CD4-positive, alpha-beta T cell treated with Interferon alpha-2 for 1 hour (primary cell): Measurements from ENCODE around the gene FADS1.

Experiments used
- DNase-seq, 2 donors: peaks; one replicate each; pipeline ENCODE4 v3.0.0-alpha.2; 2020 to 2022

Gene FADS1

GRCh38 chr11:61775606-61776554 lies 40.9 kb downstream of the FADS1 start:
- DNase-seq, result peak in 1 of 2 donors; percentile 35

GRCh38 chr11:61775106-61775505 lies 41.7 kb downstream of the FADS1 start:
- DNase-seq, result no peak

GRCh38 chr11:61774411-61774810 lies 42.4 kb downstream of the FADS1 start:
- no peak for DNase-seq

- no peak for DNase-seq
Observed at GRCh38 chr11:61773809-61774208, 43.0 kb downstream of the FADS1 start.

GRCh38 chr11:61773356-61773755 lies 43.4 kb downstream of the FADS1 start:
- DNase-seq, result no peak

GRCh38 chr11:61771985-61772455 lies 44.8 kb downstream of the FADS1 start:
- no peak for DNase-seq

- no peak for DNase-seq
Observed at GRCh38 chr11:61771195-61771894, 45.5 kb downstream of the FADS1 start.

- no peak for DNase-seq
Observed at GRCh38 chr11:61769946-61770683, 46.7 kb downstream of the FADS1 start.

GRCh38 chr11:61769169-61769920 lies 47.5 kb downstream of the FADS1 start:
- DNase-seq, result no peak

GRCh38 chr11:61768376-61769076 lies 48.3 kb downstream of the FADS1 start:
- no peak for DNase-seq

- no peak for DNase-seq
Observed at GRCh38 chr11:61766353-61766841, 50.4 kb downstream of the FADS1 start.

- no peak for DNase-seq
Observed at GRCh38 chr11:61765550-61766253, 51.1 kb downstream of the FADS1 start.

- no peak for DNase-seq
Observed at GRCh38 chr11:61764606-61765260, 52.1 kb downstream of the FADS1 start.

GRCh38 chr11:61763930-61764605 lies 52.7 kb downstream of the FADS1 start:
- DNase-seq, result no peak

GRCh38 chr11:61762798-61763197 lies 54.0 kb downstream of the FADS1 start:
- no peak for DNase-seq

GRCh38 chr11:61762223-61762615 lies 54.6 kb downstream of the FADS1 start:
- no peak for DNase-seq

- DNase-seq, result no peak
Observed at GRCh38 chr11:61761440-61762222, 55.2 kb downstream of the FADS1 start.

- DNase-seq, result no peak
Observed at GRCh38 chr11:61760946-61761345, 55.9 kb downstream of the FADS1 start.
